NCI-H2081 (cell line): ENCODE measurements around the gene METTL21A.
A peak's percentile ranks its signal among the peaks of the same experiment; 100 is the strongest.

ENCODE experiments used
- DNase-seq, 2 experiments: peaks; one replicate each; lab custom pipeline; 2025; lab: John Stamatoyannopoulos, UW

Gene METTL21A

GRCh38 chr2:207624185-207625013 is 795 bp downstream of the METTL21A start:
- DNase-seq: peak; percentile 41 to 69

- no peak for DNase-seq
Measured at GRCh38 chr2:207621501-207622039, 3.6 kb downstream of the METTL21A start.

GRCh38 chr2:207619764-207620203 is 5.4 kb downstream of the METTL21A start:
- no peak for DNase-seq

- DNase-seq: no peak
Measured at GRCh38 chr2:207617011-207617671, 8.1 kb downstream of the METTL21A start.

- no peak for DNase-seq
Measured at GRCh38 chr2:207616185-207616584, 9.0 kb downstream of the METTL21A start.

GRCh38 chr2:207614824-207615223 is 10.4 kb downstream of the METTL21A start:
- no peak for DNase-seq

GRCh38 chr2:207612714-207613113 is 12.5 kb downstream of the METTL21A start:
- no peak for DNase-seq

GRCh38 chr2:207606829-207607228 is 18.4 kb downstream of the METTL21A start:
- no peak for DNase-seq

GRCh38 chr2:207606399-207606798 is 18.8 kb downstream of the METTL21A start:
- no peak for DNase-seq

GRCh38 chr2:207603486-207603885 is 21.7 kb downstream of the METTL21A start:
- DNase-seq: no peak

GRCh38 chr2:207601774-207602173 is 23.4 kb downstream of the METTL21A start:
- no peak for DNase-seq

GRCh38 chr2:207600231-207600630 is 25.0 kb downstream of the METTL21A start:
- no peak for DNase-seq

- DNase-seq: no peak
Measured at GRCh38 chr2:207599636-207600035, 25.6 kb downstream of the METTL21A start.

GRCh38 chr2:207594731-207595130 is 30.5 kb downstream of the METTL21A start:
- DNase-seq: no peak

- no peak for DNase-seq
Measured at GRCh38 chr2:207594264-207594663, 30.9 kb downstream of the METTL21A start.

GRCh38 chr2:207593277-207593676 is 31.9 kb downstream of the METTL21A start:
- DNase-seq: no peak

GRCh38 chr2:207589143-207589542 is 36.1 kb downstream of the METTL21A start:
- DNase-seq: no peak

GRCh38 chr2:207587305-207587704 is 37.9 kb downstream of the METTL21A start:
- DNase-seq: no peak

GRCh38 chr2:207584952-207585351 is 40.2 kb downstream of the METTL21A start:
- DNase-seq: no peak

GRCh38 chr2:207571370-207571769 is 53.8 kb downstream of the METTL21A start:
- DNase-seq: no peak

GRCh38 chr2:207567671-207568070 is 57.5 kb downstream of the METTL21A start:
- no peak for DNase-seq

- no peak for DNase-seq
Measured at GRCh38 chr2:207565736-207566500, 59.3 kb downstream of the METTL21A start.
